GM12878 (cell line): ENCODE results near the gene MSMB.

ENCODE experiments used
- EP300 ChIP-seq, 2 experiments: fragments of 150-350 bp in 1 of 2; IDR thresholded peaks; 2 replicates each; pipeline ENCODE4 v1.6.1; 2011 to 2012; ENCODE audit warnings: low read depth in 2 of 2, low read length in 2 of 2, borderline replicate concordance in 1 of 2, improper control_type of control experiment in 1 of 2, inconsistent platforms in 1 of 2; ENCODE audit not compliant: control insufficient read depth in 1 of 2
- NRF1 ChIP-seq: conservative IDR thresholded peaks from 2 replicates; pipeline ENCODE4 v1.6.1; 2011; ENCODE audit warnings: mild to moderate bottlenecking, low read depth, low read length, improper control_type of control experiment
- PAX8 ChIP-seq: fragments of 450-650 bp; IDR thresholded peaks from 2 replicates; pipeline ENCODE4 v1.6.1; 2017; ENCODE audit warnings: mild to moderate bottlenecking, moderate library complexity

DNA sequence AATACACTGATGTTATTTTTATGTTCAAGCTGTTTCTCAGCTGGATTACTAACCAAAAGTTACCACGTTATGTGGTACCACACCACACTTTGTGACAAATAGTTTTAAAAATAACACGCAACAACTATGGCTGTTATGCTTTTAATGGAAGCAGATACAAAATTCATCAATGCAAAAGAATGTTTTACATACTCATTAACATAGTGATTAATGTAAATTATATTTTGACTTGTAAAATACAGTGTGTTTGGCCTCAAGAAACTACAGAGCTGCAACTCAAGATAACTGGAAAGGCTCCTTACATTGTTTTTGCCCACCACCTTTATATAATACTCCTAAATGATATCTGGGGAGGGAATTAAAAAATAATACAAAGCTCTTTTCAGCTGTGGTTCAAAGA, 41.1 kb downstream of the MSMB start:
- TF ChIP-seq PAX8: no peak
- TF ChIP-seq NRF1: no peak
- no peak for TF ChIP-seq EP300 (IDR thresholded peaks at IDR 0.05; ENCODE audit: borderline replicate concordance in 1 of 2, control insufficient read depth in 1 of 2, low read depth in 2 of 2, low read length in 2 of 2)
